Measurements from ENCODE around the gene TMEM108.

Gene TMEM108

DNA sequence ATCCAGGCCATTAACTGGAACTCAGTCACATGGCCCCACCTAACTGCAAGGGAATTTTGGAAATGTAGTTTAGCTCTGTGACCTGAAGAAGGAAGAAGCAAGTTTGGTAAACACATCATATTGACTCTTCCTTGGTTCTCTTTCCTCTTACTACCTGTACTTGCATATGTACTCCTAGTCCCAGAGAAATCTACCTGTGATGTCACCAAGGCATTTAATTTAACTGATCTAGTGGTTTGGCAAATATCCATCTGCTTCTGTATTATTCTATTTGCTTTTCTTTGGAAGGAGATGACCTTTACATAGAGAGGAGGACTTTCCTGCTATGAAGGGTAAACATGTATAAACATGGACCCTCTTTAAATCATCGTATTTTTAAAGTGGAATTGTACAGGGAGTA, 150.8 kb downstream of the TMEM108 start:
- FAIRE-seq: no peak
- TF ChIP-seq POLR2A (IDR thresholded peaks at IDR 0.05; ENCODE audit: low read depth, low read length) (no peak), SPI1 (IDR thresholded peaks at IDR 0.05; ENCODE audit: low read depth, low read length) (no peak), POU2F2 (IDR thresholded peaks at IDR 0.05; ENCODE audit: low read depth, low read length) (no peak), PAX5 (IDR thresholded peaks at IDR 0.05; ENCODE audit: insufficient read depth, low read length, severe bottlenecking) (no peak), TAF1 (IDR thresholded peaks at IDR 0.05; ENCODE audit: low read depth, low read length) (no peak), POLR2AphosphoS5 (IDR thresholded peaks at IDR 0.05; ENCODE audit: low read depth, low read length) (no peak)
- DNase-seq (ENCODE audit: insufficient read length, low spot score): no peak

DNA sequence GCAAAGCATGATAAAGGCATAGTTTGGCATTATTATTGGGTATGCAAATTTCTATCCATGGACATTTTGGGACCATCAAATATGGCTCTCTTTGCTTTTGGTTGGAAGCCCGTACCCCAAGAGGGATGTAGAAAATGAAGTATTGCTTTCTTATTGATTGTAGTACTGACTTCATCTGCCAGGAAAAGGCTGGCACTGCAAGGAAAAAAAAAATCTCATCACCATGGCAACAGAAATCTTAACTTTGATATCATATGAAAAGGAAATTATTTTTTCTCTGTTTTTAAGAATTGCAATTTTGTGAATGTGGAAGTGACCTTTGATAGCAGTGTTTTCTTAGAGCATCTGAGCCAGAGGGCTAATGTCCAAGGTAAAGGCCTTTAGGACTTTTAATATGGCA, 151.7 kb downstream of the TMEM108 start:
- TF ChIP-seq PAX5 (IDR thresholded peaks at IDR 0.05; ENCODE audit: insufficient read depth, low read length, severe bottlenecking): no peak
- TF ChIP-seq POLR2AphosphoS5 (IDR thresholded peaks at IDR 0.05; ENCODE audit: low read depth, low read length): no peak
- no peak for TF ChIP-seq TAF1 (IDR thresholded peaks at IDR 0.05; ENCODE audit: low read depth, low read length)
- TF ChIP-seq POLR2A (IDR thresholded peaks at IDR 0.05; ENCODE audit: low read depth, low read length): no peak
- TF ChIP-seq POU2F2 (IDR thresholded peaks at IDR 0.05; ENCODE audit: low read depth, low read length): no peak
- no peak for TF ChIP-seq SPI1 (IDR thresholded peaks at IDR 0.05; ENCODE audit: low read depth, low read length)
- DNase-seq (ENCODE audit: insufficient read length, low spot score): no peak
- no peak for FAIRE-seq

DNA sequence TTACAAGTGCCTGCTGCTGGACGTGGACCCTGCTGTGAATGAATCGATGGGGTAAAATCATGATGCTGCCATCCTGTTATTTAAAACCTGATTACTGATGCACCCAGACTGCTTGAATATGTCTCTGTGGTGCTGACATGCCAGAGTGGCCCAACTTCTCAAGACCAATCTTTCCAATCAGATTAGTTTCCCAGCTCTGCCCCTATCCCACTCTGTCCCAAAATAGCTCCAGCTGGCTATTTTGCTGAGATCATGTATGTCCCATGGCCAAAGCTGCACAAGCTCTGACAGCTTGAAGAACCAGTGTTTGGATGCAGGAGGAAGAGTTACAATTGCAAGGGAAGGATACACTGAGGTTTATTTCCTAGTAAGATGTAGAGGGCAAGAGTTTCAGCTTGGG, 153.6 kb downstream of the TMEM108 start:
- no peak for FAIRE-seq
- no peak for DNase-seq (ENCODE audit: insufficient read length, low spot score)
- TF ChIP-seq PAX5 (IDR thresholded peaks at IDR 0.05; ENCODE audit: insufficient read depth, low read length, severe bottlenecking) (no peak), POLR2AphosphoS5 (IDR thresholded peaks at IDR 0.05; ENCODE audit: low read depth, low read length) (no peak), TAF1 (IDR thresholded peaks at IDR 0.05; ENCODE audit: low read depth, low read length) (no peak), SPI1 (IDR thresholded peaks at IDR 0.05; ENCODE audit: low read depth, low read length) (no peak), POLR2A (IDR thresholded peaks at IDR 0.05; ENCODE audit: low read depth, low read length) (no peak), POU2F2 (IDR thresholded peaks at IDR 0.05; ENCODE audit: low read depth, low read length) (no peak)

DNA sequence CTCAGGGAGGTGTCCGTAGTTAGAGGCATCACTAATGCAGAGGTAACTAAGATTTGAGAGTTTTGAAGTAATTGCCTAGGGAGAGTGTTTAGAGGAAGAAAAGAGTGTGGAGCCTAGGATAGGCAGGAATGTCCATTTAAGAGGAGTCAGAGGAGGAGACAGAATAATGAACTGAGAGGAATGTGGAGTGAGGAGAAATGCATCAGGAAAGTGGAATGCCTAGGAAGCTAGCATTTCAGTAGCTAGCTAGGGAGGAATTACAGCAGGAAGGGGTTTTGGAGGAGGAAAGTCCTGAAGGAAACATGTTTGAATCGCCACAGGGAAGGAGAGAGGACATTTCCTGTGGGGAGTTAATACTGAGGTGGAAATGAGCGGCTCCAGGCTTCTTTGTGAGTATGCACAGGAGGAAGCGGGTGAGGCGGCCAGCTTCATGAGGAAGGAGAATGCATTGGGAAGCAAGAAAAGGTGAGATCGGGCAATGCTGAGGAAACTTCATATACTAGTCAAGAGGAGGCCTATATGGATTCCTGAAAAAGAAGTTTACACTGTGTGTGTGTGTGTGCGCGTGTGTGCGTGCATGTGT, 154.3 kb downstream of the TMEM108 start:
- TF ChIP-seq POU2F2 (IDR thresholded peaks at IDR 0.05; ENCODE audit: low read depth, low read length): no peak
- TF ChIP-seq TAF1 (IDR thresholded peaks at IDR 0.05; ENCODE audit: low read depth, low read length): no peak
- TF ChIP-seq POLR2AphosphoS5 (IDR thresholded peaks at IDR 0.05; ENCODE audit: low read depth, low read length): no peak
- no peak for TF ChIP-seq PAX5 (IDR thresholded peaks at IDR 0.05; ENCODE audit: insufficient read depth, low read length, severe bottlenecking)
- TF ChIP-seq POLR2A (IDR thresholded peaks at IDR 0.05; ENCODE audit: low read depth, low read length): no peak
- no peak for TF ChIP-seq SPI1 (IDR thresholded peaks at IDR 0.05; ENCODE audit: low read depth, low read length)
- DNase-seq (ENCODE audit: insufficient read length, low spot score) (no peak), FAIRE-seq (no peak)

DNA sequence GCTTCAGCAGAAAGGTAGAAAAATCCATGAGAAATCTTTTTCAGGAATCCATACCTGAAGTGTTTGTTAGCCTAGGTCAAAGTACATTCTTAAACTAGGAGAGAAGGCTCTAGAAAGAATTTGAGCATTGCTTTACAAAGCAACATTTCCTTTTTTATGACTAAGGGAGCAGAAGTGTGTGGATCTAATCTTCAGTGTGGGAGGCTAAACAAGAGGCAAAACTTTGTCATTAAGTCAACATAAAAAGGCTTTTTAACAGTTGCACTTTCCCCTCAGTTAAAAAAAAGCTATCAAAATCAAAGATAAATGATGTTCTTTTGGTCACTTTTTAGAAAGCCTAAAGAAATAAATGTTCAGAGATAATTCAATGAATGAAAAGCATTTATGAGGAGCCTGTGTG, 154.8 kb downstream of the TMEM108 start:
- no peak for FAIRE-seq
- no peak for TF ChIP-seq TAF1 (IDR thresholded peaks at IDR 0.05; ENCODE audit: low read depth, low read length)
- TF ChIP-seq SPI1 (IDR thresholded peaks at IDR 0.05; ENCODE audit: low read depth, low read length): no peak
- TF ChIP-seq POLR2A (IDR thresholded peaks at IDR 0.05; ENCODE audit: low read depth, low read length): no peak
- no peak for TF ChIP-seq PAX5 (IDR thresholded peaks at IDR 0.05; ENCODE audit: insufficient read depth, low read length, severe bottlenecking)

DNA sequence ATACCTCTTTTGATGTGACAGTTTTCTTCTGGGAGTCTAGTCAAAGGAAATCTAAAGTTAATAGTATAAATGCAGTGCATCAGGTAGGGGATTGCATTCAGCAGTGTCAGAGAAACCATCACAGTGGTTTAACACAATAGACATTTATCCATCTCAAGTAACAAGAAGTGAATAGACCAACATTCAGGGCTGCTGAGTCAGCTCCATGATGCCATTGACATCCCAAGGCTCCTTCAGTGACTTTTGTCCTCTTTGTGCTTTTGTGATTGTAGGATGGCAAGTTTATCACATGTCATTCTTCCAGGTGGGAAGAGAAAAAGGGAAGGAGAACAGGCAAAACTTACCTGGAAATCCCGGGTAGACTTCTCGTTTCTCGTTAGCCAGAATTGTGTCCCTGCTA, 158.3 kb downstream of the TMEM108 start:
- no peak for FAIRE-seq
- no peak for DNase-seq (ENCODE audit: insufficient read length, low spot score)
- no peak for TF ChIP-seq TAF1 (IDR thresholded peaks at IDR 0.05; ENCODE audit: low read depth, low read length)
- TF ChIP-seq PAX5 (IDR thresholded peaks at IDR 0.05; ENCODE audit: insufficient read depth, low read length, severe bottlenecking): no peak
- TF ChIP-seq POU2F2 (IDR thresholded peaks at IDR 0.05; ENCODE audit: low read depth, low read length): no peak
- no peak for TF ChIP-seq POLR2AphosphoS5 (IDR thresholded peaks at IDR 0.05; ENCODE audit: low read depth, low read length)
- no peak for TF ChIP-seq POLR2A (IDR thresholded peaks at IDR 0.05; ENCODE audit: low read depth, low read length)
- TF ChIP-seq SPI1 (IDR thresholded peaks at IDR 0.05; ENCODE audit: low read depth, low read length): no peak

More for the DNA sequence above, 154.8 kb downstream of the TMEM108 start:
- no peak for DNase-seq (ENCODE audit: insufficient read length, low spot score)

DNA sequence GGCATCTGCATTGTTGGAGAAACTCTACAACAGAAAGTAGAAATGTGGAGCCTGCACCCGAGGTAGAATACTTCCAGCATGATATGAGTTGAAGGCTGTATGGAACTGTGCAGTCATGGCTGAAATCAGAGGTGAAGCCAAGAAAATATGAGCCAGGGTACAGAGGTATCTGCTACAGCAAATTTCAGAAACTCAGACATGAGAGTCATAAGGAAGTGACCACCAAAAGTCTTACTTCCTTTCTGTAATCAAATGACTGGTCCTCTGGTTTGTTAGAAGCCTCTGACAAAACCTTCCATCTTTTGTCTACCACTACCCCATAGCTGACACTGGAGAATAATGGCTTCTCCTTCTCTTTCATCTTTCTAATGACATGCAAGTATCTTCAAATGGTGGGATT, 159.4 kb downstream of the TMEM108 start:
- TF ChIP-seq POU2F2 (IDR thresholded peaks at IDR 0.05; ENCODE audit: low read depth, low read length) (no peak), PAX5 (IDR thresholded peaks at IDR 0.05; ENCODE audit: insufficient read depth, low read length, severe bottlenecking) (no peak), SPI1 (IDR thresholded peaks at IDR 0.05; ENCODE audit: low read depth, low read length) (peak; percentile 41; the same call in 1 of the 2 replicates)
- DNase-seq (ENCODE audit: insufficient read length, low spot score) (no peak), FAIRE-seq (no peak)

DNA sequence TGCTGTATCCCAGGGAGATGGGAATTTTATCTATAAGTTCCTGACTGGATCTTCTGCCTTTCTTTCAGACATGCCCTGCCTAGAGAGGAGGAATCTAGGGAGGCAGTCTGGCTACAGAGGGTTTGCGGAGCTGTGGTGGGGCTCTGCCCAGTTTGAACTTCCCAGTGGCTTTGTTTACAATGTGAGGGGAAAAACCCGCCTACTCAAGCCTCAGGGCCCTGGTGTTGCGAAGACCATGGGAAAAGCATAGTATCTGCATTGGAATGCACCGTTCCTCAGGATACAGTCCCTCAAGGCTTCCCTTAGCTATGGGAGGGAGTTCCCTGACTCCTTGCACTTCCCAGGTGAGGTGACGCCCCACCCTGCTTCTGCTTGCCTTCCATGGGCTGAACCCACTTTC, 168.7 kb downstream of the TMEM108 start:
- TF ChIP-seq POLR2AphosphoS5 (IDR thresholded peaks at IDR 0.05; ENCODE audit: low read depth, low read length) (no peak), PAX5 (IDR thresholded peaks at IDR 0.05; ENCODE audit: insufficient read depth, low read length, severe bottlenecking) (no peak), TAF1 (IDR thresholded peaks at IDR 0.05; ENCODE audit: low read depth, low read length) (no peak), POU2F2 (IDR thresholded peaks at IDR 0.05; ENCODE audit: low read depth, low read length) (no peak), POLR2A (IDR thresholded peaks at IDR 0.05; ENCODE audit: low read depth, low read length) (no peak), SPI1 (IDR thresholded peaks at IDR 0.05; ENCODE audit: low read depth, low read length) (no peak)
- DNase-seq (ENCODE audit: insufficient read length, low spot score) (no peak), FAIRE-seq (no peak)

DNA sequence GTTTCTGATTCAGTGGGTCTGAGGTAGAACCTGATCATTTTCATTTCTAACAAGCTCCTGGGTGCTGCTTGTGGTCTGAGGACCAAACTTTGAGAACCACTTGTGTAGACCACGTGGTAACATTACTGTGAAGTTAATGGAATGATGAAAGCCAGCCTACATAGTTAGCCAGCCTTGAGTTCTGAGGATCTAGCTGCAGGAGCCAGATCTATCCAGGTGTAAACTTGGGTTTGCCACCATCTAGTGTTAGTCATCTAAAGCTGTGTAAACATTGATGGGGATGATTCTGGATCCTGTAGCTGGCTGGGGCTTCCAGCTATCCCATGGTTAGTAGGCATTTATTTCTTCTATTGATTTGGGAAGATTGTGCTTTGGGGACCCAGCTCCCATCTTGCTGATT, 170.0 kb downstream of the TMEM108 start:
- DNase-seq (ENCODE audit: insufficient read length, low spot score) (no peak), FAIRE-seq (no peak)

More for the DNA sequence above, 170.0 kb downstream of the TMEM108 start:
- no peak for TF ChIP-seq POLR2AphosphoS5 (IDR thresholded peaks at IDR 0.05; ENCODE audit: low read depth, low read length)
- TF ChIP-seq POLR2A (IDR thresholded peaks at IDR 0.05; ENCODE audit: low read depth, low read length): no peak
- no peak for TF ChIP-seq TAF1 (IDR thresholded peaks at IDR 0.05; ENCODE audit: low read depth, low read length)
- no peak for TF ChIP-seq POU2F2 (IDR thresholded peaks at IDR 0.05; ENCODE audit: low read depth, low read length)
- no peak for TF ChIP-seq PAX5 (IDR thresholded peaks at IDR 0.05; ENCODE audit: insufficient read depth, low read length, severe bottlenecking)
- no peak for TF ChIP-seq SPI1 (IDR thresholded peaks at IDR 0.05; ENCODE audit: low read depth, low read length)
